T-helper 2 cell treated with Interferon-gamma antibody and Interleukin-4, amounts not matched to agents 100 ng/mL and 5 ng/mL, for 36 hours (primary cell): ENCODE results near the gene PSIP1. TPM values are rescaled to one million over a fixed set of nuclear protein-coding genes. Genes with fewer than 3 reads are reported as not detected.
"Not testable (repeated sequence)": the region's sequence is repeated elsewhere in the genome, so short reads cannot be mapped to it uniquely, and the experiment has no call there.

Experiments used
- intact Hi-C: fragments of 100-400 bp; cut with micrococcal nuclease; formaldehyde crosslinking; loops from one replicate; pipeline ENCODE4 v1.15.1; 2023
- total RNA-seq: library from RNA; stranded (reverse); gene quantifications from 2 replicates; pipeline ENCODE4 v1.2.3, GENCODE V29; 2022

PSIP1 gene
- total RNA-seq, 1 donor from 2014 or later = 117 TPM

GRCh38 chr9:15442264-15442663 lies 68.5 kb downstream of the PSIP1 start:
- intact Hi-C loops = not testable (repeated sequence)

- intact Hi-C loops = not testable (repeated sequence)
Observed at GRCh38 chr9:15441841-15442240, 68.9 kb downstream of the PSIP1 start.

- intact Hi-C loops = no loop called here
Observed at GRCh38 chr9:15438891-15439290, 71.9 kb downstream of the PSIP1 start.

GRCh38 chr9:15433661-15434060 lies 77.1 kb downstream of the PSIP1 start:
- intact Hi-C loops = no loop called here

- intact Hi-C loops = no loop called here
Observed at GRCh38 chr9:15433191-15433590, 77.6 kb downstream of the PSIP1 start.

GRCh38 chr9:15430920-15431844 lies 79.6 kb downstream of the PSIP1 start:
- intact Hi-C loops = no loop called here

- intact Hi-C loops = not testable (repeated sequence)
Observed at GRCh38 chr9:15427702-15428101, 83.1 kb downstream of the PSIP1 start.

- intact Hi-C loops = no loop called here
Observed at GRCh38 chr9:15426019-15426418, 84.8 kb downstream of the PSIP1 start.

- intact Hi-C loops = loop anchor here (1.0 to 5.0 kb wide), 6 partner anchors 44 to 431 kb away; no protein-coding TSS in a partner anchor
Observed at GRCh38 chr9:15423231-15423985, 87.4 kb downstream of the PSIP1 start.

GRCh38 chr9:15422372-15423230 lies 88.2 kb downstream of the PSIP1 start, which contains the start of gene SNAPC3:
TSS of gene SNAPC3 (plus strand) at chr9:15422876. CDS start at chr9:15422880, 4 bp downstream.
- intact Hi-C loops = loop anchor here (1.0 to 5.0 kb wide), 10 partner anchors 45 to 430 kb away; partner anchors contain the start of gene TTC39B

- intact Hi-C loops = loop anchor here (1.0 to 5.0 kb wide), 9 partner anchors 45 to 430 kb away; partner anchors contain the start of gene TTC39B
Observed at GRCh38 chr9:15421990-15422371, 88.8 kb downstream of the PSIP1 start.

- intact Hi-C loops = loop anchor here (5.0 kb wide), 2 partner anchors 46 to 429 kb away; no protein-coding TSS in a partner anchor
Observed at GRCh38 chr9:15421532-15421931, 89.2 kb downstream of the PSIP1 start.

GRCh38 chr9:15420796-15421195 lies 90.0 kb downstream of the PSIP1 start:
- intact Hi-C loops = loop anchor here (5.0 kb wide), 2 partner anchors 47 to 428 kb away; no protein-coding TSS in a partner anchor

- intact Hi-C loops = loop anchor here (1.0 kb wide), 2 partner anchors 139 to 206 kb away; no protein-coding TSS in a partner anchor
Observed at GRCh38 chr9:15417626-15418025, 93.1 kb downstream of the PSIP1 start.

- intact Hi-C loops = loop anchor here (1.0 kb wide), 2 partner anchors 139 to 206 kb away; no protein-coding TSS in a partner anchor
Observed at GRCh38 chr9:15416880-15417279, 93.9 kb downstream of the PSIP1 start.

Other genes with a start within 250 kb of the PSIP1 start
- 23.4 and 23.5 TPM in 2 replicates for gene TTC39B, start 203.8 kb downstream of the PSIP1 start, total RNA-seq
- 40.2 and 42.9 TPM in 2 replicates for gene SNAPC3, start 88.1 kb downstream of the PSIP1 start, total RNA-seq
- 0.98 and 1.5 TPM in 2 replicates for gene CCDC171, start 42.1 kb upstream of the PSIP1 start, total RNA-seq